SH-SY5Y (cell line): ENCODE results near the gene JAKMIP2.

Experiments
- GATA2 ChIP-seq: IDR thresholded peaks from 2 replicates; pipeline ENCODE4 v1.6.1; 2011; ENCODE audit warnings: mild to moderate bottlenecking, low read depth, low read length
- GATA3 ChIP-seq: IDR thresholded peaks from 2 replicates; pipeline ENCODE4 v1.6.1; 2011; ENCODE audit warnings: low read depth, mild to moderate bottlenecking, low read length, moderate library complexity

- TF ChIP-seq GATA2 (no peak), GATA3 (no peak)
These were observed 23.1 kb downstream of the JAKMIP2 start for GRCh38 chr5:147759441-147759840.
